ENCODE measurements around the gene PBXIP1. TPM values are rescaled to one million over a fixed set of nuclear protein-coding genes. Genes with fewer than 3 reads are reported as not detected.
A peak's percentile ranks its signal among the peaks of the same experiment; 100 is the strongest.

Gene PBXIP1
- total RNA-seq, 1 experiment from 2014 or later: 21.6 TPM

- peak overlapping the region; percentile 81 to 93 for H3K4me3 Mint-ChIP-seq
- Histone ChIP-seq H2BK120ac (ENCODE audit: low read depth, low read length, poor library complexity, severe bottlenecking) (no peak overlapping the region), H4K8ac (replicated peaks; ENCODE audit: insufficient read length, low read depth, low read length) (no peak overlapping the region), H3K23ac (ENCODE audit: insufficient read length, low read depth, low read length) (no peak overlapping the region), H3K79me2 (ENCODE audit: insufficient read depth, low read length) (no peaks in the 10 kb centered on the region), H2BK15ac (ENCODE audit: low read depth, low read length) (no peak overlapping the region), H3K18ac (ENCODE audit: insufficient read length, low read depth, low read length) (no peak overlapping the region), H4K5ac (ENCODE audit: insufficient read length, low read depth, low read length) (no peak overlapping the region), H2AK5ac (ENCODE audit: insufficient read length, low read length) (no peak overlapping the region), H2AFZ (ENCODE audit: low read length) (no peak overlapping the region), H3K4me2 (ENCODE audit: insufficient read depth, insufficient read length, low read length) (peak overlapping the region; percentile 93), H3K9ac (ENCODE audit: extremely low read depth, insufficient read length, low read length) (no peak overlapping the region), H3K9me3 (ENCODE audit: control insufficient read depth, low read depth, low read length) (no peaks in the 10 kb centered on the region), H4K91ac (ENCODE audit: insufficient read length, low read depth, low read length) (no peak overlapping the region), H4K20me1 (ENCODE audit: control insufficient read depth, insufficient read depth, insufficient read length) (no peaks in the 10 kb centered on the region), H3K4ac (ENCODE audit: low read depth, low read length) (no peak overlapping the region), H3K56ac (ENCODE audit: insufficient read length, low read depth, low read length) (no peak overlapping the region), H2BK20ac (ENCODE audit: low read depth, low read length, poor library complexity, severe bottlenecking) (no peak overlapping the region), H3K23me2 (ENCODE audit: insufficient read length, low read depth, low read length, poor library complexity, severe bottlenecking) (peaks cover 11% of the 10 kb centered on the region), H3K4me1 (ENCODE audit: insufficient read depth, low read length) (peaks cover 3% of the 10 kb centered on the region), H3T11ph (ENCODE audit: low read length) (no peak overlapping the region), H3K79me1 (ENCODE audit: insufficient read depth, low read depth, low read length, poor library complexity, severe bottlenecking) (no peaks in the 10 kb centered on the region), H3K14ac (ENCODE audit: insufficient read depth, low read length) (no peak overlapping the region), H3K27ac (ENCODE audit: insufficient read length, low read depth, low read length) (no peak overlapping the region), H2BK12ac (ENCODE audit: insufficient read length, low read depth, low read length) (no peak overlapping the region), H2BK5ac (ENCODE audit: insufficient read length, low read length) (no peak overlapping the region), H3K27me3 (ENCODE audit: insufficient read depth, low read length) (no peaks in the 10 kb centered on the region)
- peaks cover 30 to 32% of the 10 kb centered on the region in 2 experiments for H3K4me1 Mint-ChIP-seq
- no peak for TF ChIP-seq CTCF (conservative IDR thresholded peaks at IDR 0.05)
- no peak for DNase-seq
- no CpG with 5 or more reads among the region's 8 CpGs for WGBS (ENCODE audit: extremely low coverage, insufficient read length, low lambda C conversion rate)
- H3K27me3 Mint-ChIP-seq (ENCODE audit: low read depth): no peaks in the 10 kb centered on the region; the same call in 1 of the 2 replicates
- H3K9me3 Mint-ChIP-seq: no peaks in the 10 kb centered on the region; a peak in 2 of 5 replicates
- peak overlapping the region; percentile 87 to 100 (median 99); a peak in 5 of 7 replicates for H3K27ac Mint-ChIP-seq
- no peaks in the 10 kb centered on the region; a peak in 1 of 7 replicates for H3K36me3 Mint-ChIP-seq (ENCODE audit: insufficient read depth in 1 of 3, low read depth in 3 of 3)
Observed at GRCh38 chr1:154937988-154938386, 17.9 kb downstream of the PBXIP1 start.

Measured in H9 (cell line).